Osteocyte (in vitro differentiated cells): Measurements from ENCODE around the gene PPP1R27. TPM values are rescaled to one million over a fixed set of nuclear protein-coding genes. Genes with fewer than 3 reads are reported as not detected.

Experiments
- DNase-seq: peaks from one replicate; pipeline ENCODE4 v3.0.0; 2021; ENCODE audit warnings: mixed read lengths; ENCODE audit not compliant: unreplicated experiment; ENCODE audit errors: extremely low spot score
- H3K27ac Mint-ChIP-seq: one replicate; pipeline ENCODE4 v1.8.0; 2021; ENCODE audit warnings: mild to moderate bottlenecking, mixed read lengths; ENCODE audit not compliant: unreplicated experiment
- H3K27me3 Mint-ChIP-seq: one replicate; pipeline ENCODE4 v1.8.0; 2021; ENCODE audit warnings: mixed read lengths; ENCODE audit not compliant: unreplicated experiment
- H3K36me3 Mint-ChIP-seq: one replicate; pipeline ENCODE4 v1.8.0; 2021; ENCODE audit warnings: mixed read lengths; ENCODE audit not compliant: unreplicated experiment
- H3K4me1 Mint-ChIP-seq: one replicate; pipeline ENCODE4 v1.8.0; 2021; ENCODE audit warnings: mixed read lengths; ENCODE audit not compliant: unreplicated experiment
- H3K4me3 Mint-ChIP-seq: one replicate; pipeline ENCODE4 v1.8.0; 2021; ENCODE audit warnings: mild to moderate bottlenecking, moderate library complexity, mixed read lengths; ENCODE audit not compliant: unreplicated experiment
- H3K9me3 Mint-ChIP-seq: one replicate; pipeline ENCODE4 v1.8.0; 2021; ENCODE audit warnings: mixed read lengths; ENCODE audit not compliant: unreplicated experiment
- total RNA-seq: library from RNA; stranded (reverse); gene quantifications from 2 replicates; pipeline ENCODE4 v1.2.1, GENCODE V29; 2021
- TF ChIP-seq, protein P1 (sequence below): fragments of 200-600 bp; sonication (generic); IDR thresholded peaks from 2 replicates; pipeline ENCODE4 v1.5.0; 2021; ENCODE audit warnings: antibody characterized with exemption, mild to moderate bottlenecking, moderate library complexity

Gene PPP1R27
- total RNA-seq, 1 donor from 2014 or later, result 0.62 TPM

DNA sequence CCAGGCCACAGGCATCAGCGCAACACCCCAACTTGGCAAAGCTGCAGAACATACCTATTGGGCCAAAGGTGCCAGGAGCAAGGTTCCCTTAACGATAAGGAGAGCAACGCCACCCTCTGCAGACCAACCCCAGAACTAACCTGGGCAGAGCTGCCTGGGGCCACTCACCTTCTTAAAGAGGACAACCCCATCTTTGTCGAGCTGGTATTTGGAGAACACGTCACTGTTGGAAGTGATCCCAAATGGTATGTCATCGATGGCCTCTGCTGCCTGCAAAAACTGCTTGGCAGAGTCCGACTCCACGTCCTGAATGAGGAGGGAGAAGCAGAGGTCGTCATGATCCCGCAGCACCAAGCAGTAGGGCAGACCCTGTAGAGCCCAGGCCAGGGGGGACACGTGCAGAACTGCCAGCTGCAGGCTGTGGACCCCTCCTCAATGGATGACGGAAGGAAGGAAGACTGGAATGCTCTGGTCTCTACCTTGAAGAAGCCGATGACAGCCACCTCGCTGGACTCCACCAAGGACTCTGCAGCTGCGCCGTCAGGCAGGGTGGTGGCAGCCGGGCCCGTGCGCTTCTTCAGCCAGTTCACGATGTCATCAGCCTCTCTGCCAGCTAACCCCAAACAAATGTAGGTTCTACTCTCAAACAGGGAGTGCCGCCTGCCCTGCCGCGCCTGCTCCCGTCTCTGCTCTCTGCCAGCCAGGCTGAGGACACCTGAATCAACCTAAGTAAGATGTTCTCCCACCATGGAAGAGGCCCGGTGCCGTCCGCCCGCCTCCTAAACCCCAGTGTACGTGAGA, 20.3 kb upstream of the PPP1R27 start:
- peaks cover 34% of the 10 kb centered on the region for H3K36me3 Mint-ChIP-seq
- H3K27me3 Mint-ChIP-seq, result no peaks in the 10 kb centered on the region
- H3K9me3 Mint-ChIP-seq, result no peaks in the 10 kb centered on the region
- no peak for DNase-seq
- peaks cover 25% of the 10 kb centered on the region for H3K4me1 Mint-ChIP-seq
- no peak overlapping the region for H3K27ac Mint-ChIP-seq
- H3K4me3 Mint-ChIP-seq, result no peak overlapping the region
- TF ChIP-seq, protein P1, sequence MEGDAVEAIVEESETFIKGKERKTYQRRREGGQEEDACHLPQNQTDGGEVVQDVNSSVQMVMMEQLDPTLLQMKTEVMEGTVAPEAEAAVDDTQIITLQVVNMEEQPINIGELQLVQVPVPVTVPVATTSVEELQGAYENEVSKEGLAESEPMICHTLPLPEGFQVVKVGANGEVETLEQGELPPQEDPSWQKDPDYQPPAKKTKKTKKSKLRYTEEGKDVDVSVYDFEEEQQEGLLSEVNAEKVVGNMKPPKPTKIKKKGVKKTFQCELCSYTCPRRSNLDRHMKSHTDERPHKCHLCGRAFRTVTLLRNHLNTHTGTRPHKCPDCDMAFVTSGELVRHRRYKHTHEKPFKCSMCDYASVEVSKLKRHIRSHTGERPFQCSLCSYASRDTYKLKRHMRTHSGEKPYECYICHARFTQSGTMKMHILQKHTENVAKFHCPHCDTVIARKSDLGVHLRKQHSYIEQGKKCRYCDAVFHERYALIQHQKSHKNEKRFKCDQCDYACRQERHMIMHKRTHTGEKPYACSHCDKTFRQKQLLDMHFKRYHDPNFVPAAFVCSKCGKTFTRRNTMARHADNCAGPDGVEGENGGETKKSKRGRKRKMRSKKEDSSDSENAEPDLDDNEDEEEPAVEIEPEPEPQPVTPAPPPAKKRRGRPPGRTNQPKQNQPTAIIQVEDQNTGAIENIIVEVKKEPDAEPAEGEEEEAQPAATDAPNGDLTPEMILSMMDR, result no peak

DNA sequence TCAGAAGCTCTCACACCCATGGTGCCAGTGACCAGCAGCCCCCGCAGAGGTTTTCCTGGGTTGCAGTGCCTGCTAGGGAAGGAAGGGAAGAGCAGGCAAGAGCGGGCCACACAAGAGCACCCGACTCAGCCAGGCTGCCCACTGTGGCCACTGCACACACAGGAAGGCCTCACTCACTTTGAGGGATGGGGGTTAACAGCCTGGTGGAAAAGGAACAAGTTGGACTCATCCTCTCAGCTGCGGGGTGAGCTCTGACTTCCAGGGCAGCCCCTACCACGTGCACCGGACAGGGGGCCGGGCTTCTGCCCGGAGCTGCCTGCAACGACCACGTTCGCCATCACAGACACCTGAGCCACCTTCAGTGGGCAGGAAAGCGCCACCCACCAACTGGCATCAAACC, 17.4 kb upstream of the PPP1R27 start:
- no peak for DNase-seq
- TF ChIP-seq, protein P1, result no peak
- Mint-ChIP-seq H3K27me3 (no peaks in the 10 kb centered on the region), H3K9me3 (no peaks in the 10 kb centered on the region), H3K4me1 (peaks cover under 1% of the 10 kb centered on the region), H3K4me3 (no peak overlapping the region), H3K36me3 (peaks cover 32% of the 10 kb centered on the region), H3K27ac (no peak overlapping the region)

GRCh38 chr17:81851423-81851822, 16.6 kb upstream of the PPP1R27 start:
- TF ChIP-seq, protein P1, result no peak
- no peaks in the 10 kb centered on the region for H3K4me1 Mint-ChIP-seq
- no peak for DNase-seq
- H3K4me3 Mint-ChIP-seq, result no peak overlapping the region
- no peaks in the 10 kb centered on the region for H3K9me3 Mint-ChIP-seq
- no peak overlapping the region for H3K27ac Mint-ChIP-seq
- no peaks in the 10 kb centered on the region for H3K27me3 Mint-ChIP-seq
- H3K36me3 Mint-ChIP-seq, result peaks cover 38% of the 10 kb centered on the region

DNA sequence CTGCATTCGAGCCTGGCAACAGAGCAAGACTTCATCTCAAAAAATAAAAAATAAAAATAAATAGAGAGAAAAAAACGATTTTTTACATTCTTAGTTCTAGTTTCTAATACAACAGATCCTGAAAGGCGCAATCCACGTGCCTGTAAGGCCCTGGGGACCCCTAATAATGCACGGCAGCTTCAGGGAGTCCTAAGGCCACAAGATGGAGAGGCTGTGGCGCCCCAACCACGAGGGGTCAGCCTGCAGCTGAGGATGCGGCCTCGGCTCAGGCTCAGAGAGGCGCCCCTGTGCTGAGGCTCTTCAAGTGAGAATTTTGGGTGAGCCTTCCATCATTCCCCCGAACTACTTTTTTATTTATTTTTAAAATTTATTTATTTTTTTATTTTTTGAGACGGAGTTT, 14.6 kb upstream of the PPP1R27 start:
- no peaks in the 10 kb centered on the region for H3K9me3 Mint-ChIP-seq
- H3K36me3 Mint-ChIP-seq, result peaks cover 48% of the 10 kb centered on the region
- TF ChIP-seq, protein P1, result no peak
- no peaks in the 10 kb centered on the region for H3K4me1 Mint-ChIP-seq
- DNase-seq, result no peak
- H3K4me3 Mint-ChIP-seq, result no peak overlapping the region
- no peak overlapping the region for H3K27ac Mint-ChIP-seq
- H3K27me3 Mint-ChIP-seq, result no peaks in the 10 kb centered on the region

- TF ChIP-seq, protein P1, result no peak
- H3K9me3 Mint-ChIP-seq, result no peaks in the 10 kb centered on the region
- H3K36me3 Mint-ChIP-seq, result peaks cover 37% of the 10 kb centered on the region
- H3K27me3 Mint-ChIP-seq, result no peaks in the 10 kb centered on the region
- no peak overlapping the region for H3K27ac Mint-ChIP-seq
- H3K4me1 Mint-ChIP-seq, result no peaks in the 10 kb centered on the region
- no peak overlapping the region for H3K4me3 Mint-ChIP-seq
- peak; percentile 82 for DNase-seq
Observed at GRCh38 chr17:81846743-81847689, 12.2 kb upstream of the PPP1R27 start.
